Activated CD4-positive, alpha-beta memory T cell treated with anti-CD3 and anti-CD28 coated beads for 36 hours (primary cell): ENCODE measurements around the gene CDC42SE1. TPM values are rescaled to one million over a fixed set of nuclear protein-coding genes. Genes with fewer than 3 reads are reported as not detected.

Source experiments
- total RNA-seq, 2 experiments: library from RNA; stranded (reverse); gene quantifications; one replicate each; pipeline ENCODE4 v1.2.3, GENCODE V29; 2021

CDC42SE1 gene
- total RNA-seq, 2 experiments from 2014 or later, result 135 to 136 TPM

Other genes with a start within 250 kb of the CDC42SE1 start
- gene ARNT, start 183.0 kb downstream of the CDC42SE1 start, total RNA-seq, result 10 to 100 TPM; 31.1 to 32.3 TPM
- not detected for gene CTXND2, start 172.5 kb downstream of the CDC42SE1 start, total RNA-seq
- 10 to 100 TPM; 42.3 to 50.0 TPM for gene SETDB1, start 133.3 kb downstream of the CDC42SE1 start, total RNA-seq
- gene CERS2, start 84.8 kb downstream of the CDC42SE1 start, total RNA-seq, result 100 to 1,000 TPM; 153 to 160 TPM
- gene ANXA9, start 77.3 kb downstream of the CDC42SE1 start, total RNA-seq, result under 1 TPM in 1 of 2 experiments, not detected in 1; 0.19 TPM
- gene MINDY1, start 52.7 kb downstream of the CDC42SE1 start, total RNA-seq, result 10 to 100 TPM; 16.4 to 18.3 TPM
- 10 to 100 TPM; 12.5 to 17.5 TPM for gene PRUNE1, start 51.2 kb downstream of the CDC42SE1 start, total RNA-seq
- 1 to 10 TPM in 1 of 2 experiments, under 1 TPM in 1; 0.64 to 1.3 TPM for gene BNIPL, start 23.0 kb downstream of the CDC42SE1 start, total RNA-seq
- 1 to 10 TPM; 1.5 to 1.8 TPM for gene C1orf56, start 11.9 kb downstream of the CDC42SE1 start, total RNA-seq
- gene MLLT11, start 775 bp upstream of the CDC42SE1 start, total RNA-seq, result 1 to 10 TPM; 1.9 to 2.4 TPM
- gene GABPB2, start 11.1 kb upstream of the CDC42SE1 start, total RNA-seq, result 10 to 100 TPM; 13.6 to 14.9 TPM
- 1 to 10 TPM; 1.9 to 2.5 TPM for gene SEMA6C, start 87.0 kb upstream of the CDC42SE1 start, total RNA-seq
- 10 to 100 TPM; 24.2 to 26.7 TPM for gene TNFAIP8L2, start 97.0 kb upstream of the CDC42SE1 start, total RNA-seq
- gene LYSMD1, start 106.3 kb upstream of the CDC42SE1 start, total RNA-seq, result 1 to 10 TPM; 1.8 to 2.6 TPM
- gene SCNM1, start 106.5 kb upstream of the CDC42SE1 start, total RNA-seq, result 10 to 100 TPM; 67.5 to 67.8 TPM
- 1 to 10 TPM; 1.7 to 2.7 TPM for gene TMOD4, start 116.4 kb upstream of the CDC42SE1 start, total RNA-seq
- gene VPS72, start 130.6 kb upstream of the CDC42SE1 start, total RNA-seq, result 10 to 100 TPM; 77.6 to 80.4 TPM
- 10 to 100 TPM; 78.6 to 84.3 TPM for gene PIP5K1A, start 138.9 kb upstream of the CDC42SE1 start, total RNA-seq
- 100 to 1,000 TPM; 212 to 227 TPM for gene PSMD4, start 195.1 kb upstream of the CDC42SE1 start, total RNA-seq
- 10 to 100 TPM; 27.1 to 27.2 TPM for gene ZNF687, start 222.7 kb upstream of the CDC42SE1 start, total RNA-seq